Measurements from ENCODE around the gene LARGE2. TPM values are rescaled to one million over a fixed set of nuclear protein-coding genes. Genes with fewer than 3 reads are reported as not detected.
A peak's percentile ranks its signal among the peaks of the same experiment; 100 is the strongest.

The LARGE2 gene
- total RNA-seq, 1 experiment from 2014 or later, result 10.8 TPM

DNA sequence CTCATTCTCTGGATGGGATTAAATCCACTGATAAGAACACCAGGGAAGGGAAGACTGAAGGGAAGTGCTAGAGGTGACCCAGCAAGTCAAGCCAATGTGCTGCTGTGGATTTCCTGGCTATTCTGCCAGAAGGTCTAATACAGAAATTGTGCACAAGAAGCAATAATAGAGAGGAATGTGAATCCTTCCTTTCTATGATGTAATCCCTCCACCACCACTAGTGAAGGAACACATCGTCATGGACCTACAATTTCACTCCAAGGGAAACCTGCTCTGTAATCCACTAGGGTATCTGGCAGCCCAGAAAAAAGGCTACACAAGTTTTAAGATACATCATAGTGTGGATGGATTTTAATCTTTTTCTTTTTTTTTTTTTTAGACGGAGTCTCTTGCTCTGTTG is 17.4 kb downstream of the LARGE2 start:
- peak overlapping the region; percentile 80 for H3K27ac ChIP-seq (ENCODE audit: low read length)
- H2AFZ ChIP-seq (ENCODE audit: low read length), result no peak overlapping the region
- H3K79me2 ChIP-seq (ENCODE audit: low read length), result no peaks in the 10 kb centered on the region
- peaks cover 22% of the 10 kb centered on the region for H3K36me3 ChIP-seq (ENCODE audit: insufficient read depth, low read length)
- no peak overlapping the region for H3K4me3 ChIP-seq (ENCODE audit: low read length)
- no peaks in the 10 kb centered on the region for H3K9me2 ChIP-seq (replicated peaks; ENCODE audit: insufficient read depth, low read length)
- no peak for DNase-seq
- no peaks in the 10 kb centered on the region for H3K27me3 ChIP-seq (ENCODE audit: low read length)
- H3K4me2 ChIP-seq (ENCODE audit: low read depth, low read length, poor library complexity, severe bottlenecking), result peak overlapping the region; percentile 77
- no peaks in the 10 kb centered on the region for H3K9me3 ChIP-seq (ENCODE audit: low read length)
- H3K4me1 ChIP-seq (ENCODE audit: low read length), result peaks cover 43% of the 10 kb centered on the region
- H3K9ac ChIP-seq (ENCODE audit: low read length), result peak overlapping the region; percentile 52; the same call in 1 of the 2 replicates
- H4K20me1 ChIP-seq (ENCODE audit: insufficient read depth, low read depth, low read length), result no peaks in the 10 kb centered on the region

- Histone ChIP-seq H3K36me3 (ENCODE audit: insufficient read depth, low read length) (peaks cover 23% of the 10 kb centered on the region), H3K27ac (ENCODE audit: low read length) (no peak overlapping the region), H3K27me3 (ENCODE audit: low read length) (no peaks in the 10 kb centered on the region)
These were observed 18.8 kb downstream of the LARGE2 start for GRCh38 chr11:45941285-45941684.

DNA sequence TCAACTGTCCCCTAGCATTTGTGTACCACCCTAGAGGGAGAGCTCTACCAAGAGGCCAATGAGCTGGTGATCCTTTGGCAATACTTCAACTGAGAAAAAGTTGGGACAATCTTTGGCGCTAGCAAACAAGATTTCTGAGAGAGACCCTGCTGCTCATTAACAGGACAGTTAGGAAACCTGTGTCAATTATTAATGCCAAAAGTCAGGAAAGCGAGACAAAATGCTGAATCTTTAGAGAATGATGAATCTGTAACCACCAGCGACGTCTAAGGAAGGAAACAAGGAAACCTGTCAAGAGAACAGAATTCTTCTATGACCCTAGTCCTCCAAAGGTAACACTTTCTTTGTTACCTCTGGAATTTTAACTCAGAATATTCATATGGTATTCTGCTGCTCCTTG is 19.9 kb downstream of the LARGE2 start:
- Histone ChIP-seq H3K27ac (ENCODE audit: low read length) (peak overlapping the region; percentile 20; the same call in 1 of the 2 replicates), H3K9ac (ENCODE audit: low read length) (no peak overlapping the region), H3K9me3 (ENCODE audit: low read length) (no peaks in the 10 kb centered on the region)

More at GRCh38 chr11:45941285-45941684, 18.8 kb downstream of the LARGE2 start:
- no peak for DNase-seq
- Histone ChIP-seq H3K4me3 (ENCODE audit: low read length) (no peak overlapping the region), H3K4me2 (ENCODE audit: low read depth, low read length, poor library complexity, severe bottlenecking) (no peak overlapping the region), H3K9me3 (ENCODE audit: low read length) (no peaks in the 10 kb centered on the region), H3K79me2 (ENCODE audit: low read length) (no peaks in the 10 kb centered on the region), H3K4me1 (ENCODE audit: low read length) (peaks cover 28% of the 10 kb centered on the region), H2AFZ (ENCODE audit: low read length) (no peak overlapping the region), H3K9ac (ENCODE audit: low read length) (no peak overlapping the region), H4K20me1 (ENCODE audit: insufficient read depth, low read depth, low read length) (no peaks in the 10 kb centered on the region), H3K9me2 (replicated peaks; ENCODE audit: insufficient read depth, low read length) (no peaks in the 10 kb centered on the region)

DNA sequence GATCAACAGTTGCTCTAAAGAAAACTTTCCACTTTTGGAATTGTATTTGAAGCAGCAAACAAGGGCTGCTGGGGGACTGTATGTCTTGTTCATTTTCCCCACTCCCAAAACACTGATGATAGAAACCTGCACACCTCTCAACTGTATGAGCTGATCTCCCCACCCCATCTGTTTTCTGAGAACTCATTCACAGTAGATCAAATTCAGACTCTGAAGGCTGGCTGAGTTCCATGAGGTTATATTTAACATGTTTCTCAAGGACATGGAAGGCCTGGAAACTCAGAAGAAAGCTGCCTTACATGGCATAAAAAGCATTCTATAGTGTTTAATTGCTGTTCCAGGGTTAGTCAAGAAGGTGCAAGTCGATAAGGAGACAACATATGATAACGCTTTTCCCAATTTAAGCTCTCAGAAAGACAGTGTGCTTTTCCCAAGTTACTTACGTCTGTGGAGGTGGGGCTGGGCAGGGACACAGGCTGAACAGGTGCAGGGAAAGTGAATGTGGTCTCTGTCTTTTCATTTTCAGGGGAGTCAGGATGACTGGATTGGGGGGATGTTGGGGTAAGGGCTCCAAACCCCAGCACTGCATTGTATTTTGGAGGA is 23.0 kb downstream of the LARGE2 start:
- Histone ChIP-seq H3K27me3 (ENCODE audit: low read length) (no peaks in the 10 kb centered on the region), H3K4me2 (ENCODE audit: low read depth, low read length, poor library complexity, severe bottlenecking) (no peak overlapping the region)

More for the DNA sequence above, 19.9 kb downstream of the LARGE2 start:
- Histone ChIP-seq H3K4me2 (ENCODE audit: low read depth, low read length, poor library complexity, severe bottlenecking) (no peak overlapping the region), H2AFZ (ENCODE audit: low read length) (no peak overlapping the region), H3K4me3 (ENCODE audit: low read length) (no peak overlapping the region), H3K4me1 (ENCODE audit: low read length) (peaks cover 23% of the 10 kb centered on the region), H3K27me3 (ENCODE audit: low read length) (no peaks in the 10 kb centered on the region), H3K79me2 (ENCODE audit: low read length) (no peaks in the 10 kb centered on the region), H4K20me1 (ENCODE audit: insufficient read depth, low read depth, low read length) (no peaks in the 10 kb centered on the region), H3K9me2 (replicated peaks; ENCODE audit: insufficient read depth, low read length) (no peaks in the 10 kb centered on the region), H3K36me3 (ENCODE audit: insufficient read depth, low read length) (peaks cover 21% of the 10 kb centered on the region; the same call in 1 of the 2 replicates)
- no peak for DNase-seq

GRCh38 chr11:45947885-45948284 is 25.4 kb downstream of the LARGE2 start:
- peaks cover 35% of the 10 kb centered on the region; the same call in 1 of the 2 replicates for H3K36me3 ChIP-seq (ENCODE audit: insufficient read depth, low read length)
- no peak overlapping the region for H3K27ac ChIP-seq (ENCODE audit: low read length)
- H3K9ac ChIP-seq (ENCODE audit: low read length), result no peak overlapping the region
- no peak overlapping the region for H2AFZ ChIP-seq (ENCODE audit: low read length)
- no peaks in the 10 kb centered on the region for H3K9me2 ChIP-seq (replicated peaks; ENCODE audit: insufficient read depth, low read length)
- H3K9me3 ChIP-seq (ENCODE audit: low read length), result no peaks in the 10 kb centered on the region
- H3K4me1 ChIP-seq (ENCODE audit: low read length), result peaks cover 7% of the 10 kb centered on the region
- no peaks in the 10 kb centered on the region for H3K27me3 ChIP-seq (ENCODE audit: low read length)
- no peak overlapping the region for H3K4me3 ChIP-seq (ENCODE audit: low read length)
- H3K4me2 ChIP-seq (ENCODE audit: low read depth, low read length, poor library complexity, severe bottlenecking), result no peak overlapping the region
- H4K20me1 ChIP-seq (ENCODE audit: insufficient read depth, low read depth, low read length), result no peaks in the 10 kb centered on the region
- H3K79me2 ChIP-seq (ENCODE audit: low read length), result no peaks in the 10 kb centered on the region
- DNase-seq, result no peak

More for the DNA sequence above, 23.0 kb downstream of the LARGE2 start:
- H3K9ac ChIP-seq (ENCODE audit: low read length), result no peak overlapping the region
- H3K79me2 ChIP-seq (ENCODE audit: low read length), result no peaks in the 10 kb centered on the region
- H3K36me3 ChIP-seq (ENCODE audit: insufficient read depth, low read length), result peaks cover 35% of the 10 kb centered on the region; the same call in 1 of the 2 replicates
- no peak overlapping the region for H3K4me3 ChIP-seq (ENCODE audit: low read length)
- DNase-seq, result no peak
- H3K9me2 ChIP-seq (replicated peaks; ENCODE audit: insufficient read depth, low read length), result no peaks in the 10 kb centered on the region
- no peaks in the 10 kb centered on the region for H3K9me3 ChIP-seq (ENCODE audit: low read length)
- no peaks in the 10 kb centered on the region for H3K4me1 ChIP-seq (ENCODE audit: low read length)
- H3K27ac ChIP-seq (ENCODE audit: low read length), result no peak overlapping the region
- H2AFZ ChIP-seq (ENCODE audit: low read length), result no peak overlapping the region
- H4K20me1 ChIP-seq (ENCODE audit: insufficient read depth, low read depth, low read length), result no peaks in the 10 kb centered on the region

DNA sequence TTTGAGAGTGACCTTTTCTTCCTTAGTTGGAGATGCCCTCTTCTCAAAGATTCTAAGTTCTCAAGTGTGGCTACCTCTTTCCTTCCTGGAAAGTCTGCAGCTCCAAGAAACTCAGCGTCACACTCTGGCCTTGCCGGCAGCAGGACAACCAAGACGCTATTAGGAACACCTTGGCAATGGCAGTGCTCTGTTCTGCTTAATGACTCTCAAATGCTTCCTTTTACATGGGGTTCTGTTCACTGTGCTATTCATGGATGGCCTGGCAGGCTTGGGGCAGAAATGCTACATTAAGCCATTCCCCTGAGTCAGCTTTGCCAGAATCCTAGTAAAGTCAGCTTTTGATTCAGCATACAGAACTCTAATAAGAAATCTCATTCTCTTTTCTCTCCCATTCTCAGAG is 25.9 kb downstream of the LARGE2 start:
- DNase-seq, result no peak
- no peak overlapping the region for H3K9ac ChIP-seq (ENCODE audit: low read length)
- H2AFZ ChIP-seq (ENCODE audit: low read length), result no peak overlapping the region
- no peak overlapping the region for H3K4me3 ChIP-seq (ENCODE audit: low read length)
- H3K36me3 ChIP-seq (ENCODE audit: insufficient read depth, low read length), result peaks cover 35% of the 10 kb centered on the region; the same call in 1 of the 2 replicates
- no peaks in the 10 kb centered on the region for H3K79me2 ChIP-seq (ENCODE audit: low read length)
- H3K4me1 ChIP-seq (ENCODE audit: low read length), result peaks cover 12% of the 10 kb centered on the region
- H3K4me2 ChIP-seq (ENCODE audit: low read depth, low read length, poor library complexity, severe bottlenecking), result no peak overlapping the region
- no peaks in the 10 kb centered on the region for H4K20me1 ChIP-seq (ENCODE audit: insufficient read depth, low read depth, low read length)
- H3K9me2 ChIP-seq (replicated peaks; ENCODE audit: insufficient read depth, low read length), result no peaks in the 10 kb centered on the region
- no peaks in the 10 kb centered on the region for H3K27me3 ChIP-seq (ENCODE audit: low read length)
- no peaks in the 10 kb centered on the region for H3K9me3 ChIP-seq (ENCODE audit: low read length)
- H3K27ac ChIP-seq (ENCODE audit: low read length), result no peak overlapping the region

GRCh38 chr11:45949992-45950407 is 27.5 kb downstream of the LARGE2 start:
- no peak for DNase-seq
- H3K4me3 ChIP-seq (ENCODE audit: low read length), result no peak overlapping the region
- no peaks in the 10 kb centered on the region for H4K20me1 ChIP-seq (ENCODE audit: insufficient read depth, low read depth, low read length)
- H3K9ac ChIP-seq (ENCODE audit: low read length), result no peak overlapping the region
- H3K4me1 ChIP-seq (ENCODE audit: low read length), result peaks cover 21% of the 10 kb centered on the region
- H3K36me3 ChIP-seq (ENCODE audit: insufficient read depth, low read length), result peaks cover 29% of the 10 kb centered on the region; the same call in 1 of the 2 replicates
- H2AFZ ChIP-seq (ENCODE audit: low read length), result no peak overlapping the region
- no peaks in the 10 kb centered on the region for H3K27me3 ChIP-seq (ENCODE audit: low read length)
- H3K4me2 ChIP-seq (ENCODE audit: low read depth, low read length, poor library complexity, severe bottlenecking), result no peak overlapping the region
- no peak overlapping the region for H3K27ac ChIP-seq (ENCODE audit: low read length)
- no peaks in the 10 kb centered on the region for H3K79me2 ChIP-seq (ENCODE audit: low read length)
- no peaks in the 10 kb centered on the region for H3K9me2 ChIP-seq (replicated peaks; ENCODE audit: insufficient read depth, low read length)
- H3K9me3 ChIP-seq (ENCODE audit: low read length), result no peaks in the 10 kb centered on the region

GRCh38 chr11:45959851-45960250 is 37.4 kb downstream of the LARGE2 start:
- H3K9me2 ChIP-seq (replicated peaks; ENCODE audit: insufficient read depth, low read length), result no peaks in the 10 kb centered on the region
- no peaks in the 10 kb centered on the region for H3K27me3 ChIP-seq (ENCODE audit: low read length)
- peaks cover 37% of the 10 kb centered on the region for H3K36me3 ChIP-seq (ENCODE audit: insufficient read depth, low read length)
- H2AFZ ChIP-seq (ENCODE audit: low read length), result no peak overlapping the region
- H4K20me1 ChIP-seq (ENCODE audit: insufficient read depth, low read depth, low read length), result no peaks in the 10 kb centered on the region
- H3K9ac ChIP-seq (ENCODE audit: low read length), result no peak overlapping the region
- H3K9me3 ChIP-seq (ENCODE audit: low read length), result no peaks in the 10 kb centered on the region
- H3K27ac ChIP-seq (ENCODE audit: low read length), result no peak overlapping the region
- peaks cover 3% of the 10 kb centered on the region for H3K4me1 ChIP-seq (ENCODE audit: low read length)
- no peak overlapping the region for H3K4me3 ChIP-seq (ENCODE audit: low read length)
- peaks cover 16% of the 10 kb centered on the region for H3K79me2 ChIP-seq (ENCODE audit: low read length)
- DNase-seq, result no peak
- no peak overlapping the region for H3K4me2 ChIP-seq (ENCODE audit: low read depth, low read length, poor library complexity, severe bottlenecking)

Data from Karpas-422 (cell line).